Upper lobe of right lung (tissue), 1 donor: ENCODE results near the gene TTC9. TPM values are rescaled to one million over a fixed set of nuclear protein-coding genes. Genes with fewer than 3 reads are reported as not detected.

ENCODE experiments used
- ATAC-seq: fragments of 200-7000 bp; cut with Tn5 transposase; one replicate; pipeline ENCODE4 v1.9.1; 2020; ENCODE audit warnings: mild to moderate bottlenecking, moderate library complexity
- DNase-seq: peaks from one replicate; pipeline ENCODE4 v3.0.0-alpha.2; 2020
- H3K27ac ChIP-seq: fragments of 200-600 bp; one replicate; pipeline ENCODE4 v1.8.0; 2022
- H3K27me3 ChIP-seq: fragments of 200-600 bp; one replicate; pipeline ENCODE4 v1.8.0; 2022; ENCODE audit warnings: mild to moderate bottlenecking
- H3K36me3 ChIP-seq: fragments of 200-600 bp; one replicate; pipeline ENCODE4 v1.8.0; 2022
- H3K4me1 ChIP-seq: fragments of 200-600 bp; one replicate; pipeline ENCODE4 v1.8.0; 2022
- H3K4me3 ChIP-seq: fragments of 200-600 bp; one replicate; pipeline ENCODE4 v1.8.0; 2022; ENCODE audit warnings: mild to moderate bottlenecking
- H3K9me3 ChIP-seq: fragments of 200-600 bp; one replicate; pipeline ENCODE4 v1.8.0; 2022
- intact Hi-C: fragments of 100-400 bp; cut with DNase I; formaldehyde crosslinking; loops from one replicate; pipeline ENCODE4 v1.11.0; 2022
- long read RNA-seq: library from polyadenylated mRNA; unstranded; transcript quantifications from one replicate; pipeline ENCODE4 v2.0.0, GENCODE V29; 2021
- total RNA-seq: library from RNA; stranded (reverse); fragmentation: NEBNext Ultra II Directional; extraction: Animal tissue kit (Norgen Biotek cat#: 25700); gene quantifications from one replicate; pipeline ENCODE4 v1.2.1, GENCODE V29; 2021
- TF ChIP-seq, protein P1 (sequence below): fragments of 200-600 bp; IDR thresholded peaks from one replicate; pipeline ENCODE4 v1.8.0; 2022; ENCODE audit warnings: antibody characterized with exemption
- donor health status: DM: no; HTN: yes; CAD: no; lungs with severe emphysema.

The TTC9 gene
- 6.7 TPM for total RNA-seq
- long read RNA-seq, full-length matches to known transcripts, result 41 of 41 reads
- long read RNA-seq, partial matches to known transcripts, result 0 of 41 reads
- long read RNA-seq, other reads (novel, unspliced or antisense), result 0 of 41 reads

DNA sequence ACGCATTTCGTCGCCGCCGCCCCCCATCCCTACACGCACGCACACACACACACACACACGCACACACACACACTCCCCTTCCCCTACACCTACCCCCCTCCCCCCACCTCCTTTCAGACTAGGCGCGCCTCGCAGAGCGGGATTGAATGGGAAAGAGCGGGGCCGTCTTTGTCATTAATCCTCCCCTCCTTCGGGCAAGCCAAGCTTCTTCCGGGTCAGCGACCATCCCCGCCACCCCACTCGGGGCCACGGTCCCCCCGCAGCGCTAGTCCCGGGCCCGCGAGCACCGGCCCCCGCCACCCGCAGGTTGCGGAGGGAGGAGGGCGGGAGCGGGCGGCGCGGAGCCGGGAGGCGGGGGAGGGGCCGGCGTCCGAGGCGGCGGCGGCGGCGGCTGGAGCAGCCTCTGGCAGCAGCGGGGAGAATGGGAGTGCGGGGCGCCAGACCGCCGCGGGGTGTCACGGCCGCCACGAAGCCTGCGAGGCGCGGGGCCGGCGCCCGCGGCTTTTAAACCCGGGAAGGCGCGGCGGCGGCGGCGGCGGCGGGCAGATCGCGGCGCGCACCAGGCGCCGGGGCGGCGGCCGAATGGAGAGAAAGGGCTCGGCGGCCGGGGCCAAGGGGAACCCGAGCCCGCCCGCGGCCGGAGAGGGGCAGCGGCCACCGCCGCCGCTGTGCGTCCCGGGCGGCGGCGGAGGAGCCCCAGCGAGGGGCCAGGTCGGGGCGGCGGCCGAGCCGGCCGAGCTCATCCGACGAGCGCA is at the start of gene TTC9:
Gene TTC9, plus strand, starts transcription at position 369 of the 755 bp plus-strand sequence. Its CDS starts 214 bp downstream, at position 583.
- ATAC-seq (peak; percentile 77), DNase-seq (peak; percentile 76)
- H3K36me3 ChIP-seq, result no peaks in the 10 kb centered on the region
- peaks cover 24% of the 10 kb centered on the region for H3K4me1 ChIP-seq
- peak within 1 kb of the TSS; percentile 60 for H3K27ac ChIP-seq
- intact Hi-C loops, result no loop called here
- peaks cover 6% of the 10 kb centered on the region for H3K27me3 ChIP-seq
- peak within 1 kb of the TSS; percentile 72 for H3K4me3 ChIP-seq
- no peaks in the 10 kb centered on the region for H3K9me3 ChIP-seq
- TF ChIP-seq, protein P1, sequence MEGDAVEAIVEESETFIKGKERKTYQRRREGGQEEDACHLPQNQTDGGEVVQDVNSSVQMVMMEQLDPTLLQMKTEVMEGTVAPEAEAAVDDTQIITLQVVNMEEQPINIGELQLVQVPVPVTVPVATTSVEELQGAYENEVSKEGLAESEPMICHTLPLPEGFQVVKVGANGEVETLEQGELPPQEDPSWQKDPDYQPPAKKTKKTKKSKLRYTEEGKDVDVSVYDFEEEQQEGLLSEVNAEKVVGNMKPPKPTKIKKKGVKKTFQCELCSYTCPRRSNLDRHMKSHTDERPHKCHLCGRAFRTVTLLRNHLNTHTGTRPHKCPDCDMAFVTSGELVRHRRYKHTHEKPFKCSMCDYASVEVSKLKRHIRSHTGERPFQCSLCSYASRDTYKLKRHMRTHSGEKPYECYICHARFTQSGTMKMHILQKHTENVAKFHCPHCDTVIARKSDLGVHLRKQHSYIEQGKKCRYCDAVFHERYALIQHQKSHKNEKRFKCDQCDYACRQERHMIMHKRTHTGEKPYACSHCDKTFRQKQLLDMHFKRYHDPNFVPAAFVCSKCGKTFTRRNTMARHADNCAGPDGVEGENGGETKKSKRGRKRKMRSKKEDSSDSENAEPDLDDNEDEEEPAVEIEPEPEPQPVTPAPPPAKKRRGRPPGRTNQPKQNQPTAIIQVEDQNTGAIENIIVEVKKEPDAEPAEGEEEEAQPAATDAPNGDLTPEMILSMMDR, result no peak

DNA sequence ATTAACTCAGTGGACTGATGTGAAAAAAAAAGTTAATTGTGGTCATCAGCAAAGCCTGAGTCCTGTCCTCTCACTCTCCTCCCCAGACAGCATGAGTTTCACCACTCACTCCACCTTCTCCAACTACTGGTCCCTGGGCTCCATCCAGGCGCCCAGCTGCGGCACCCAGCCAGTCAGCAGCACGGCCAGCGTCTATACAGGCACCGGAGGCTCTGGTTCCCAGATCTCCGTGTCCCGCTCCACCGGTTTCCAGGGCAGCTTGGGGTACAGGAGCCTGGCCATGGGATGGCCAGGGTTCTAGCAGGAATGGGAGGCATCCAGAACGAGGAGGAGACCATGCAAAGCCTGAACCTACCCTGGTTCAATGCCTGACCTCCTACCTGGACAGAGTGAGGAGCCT is 47.3 kb upstream of the TTC9 start:
- TF ChIP-seq, protein P1, result no peak
- Histone ChIP-seq H3K9me3 (no peaks in the 10 kb centered on the region), H3K27ac (no peak overlapping the region)

DNA sequence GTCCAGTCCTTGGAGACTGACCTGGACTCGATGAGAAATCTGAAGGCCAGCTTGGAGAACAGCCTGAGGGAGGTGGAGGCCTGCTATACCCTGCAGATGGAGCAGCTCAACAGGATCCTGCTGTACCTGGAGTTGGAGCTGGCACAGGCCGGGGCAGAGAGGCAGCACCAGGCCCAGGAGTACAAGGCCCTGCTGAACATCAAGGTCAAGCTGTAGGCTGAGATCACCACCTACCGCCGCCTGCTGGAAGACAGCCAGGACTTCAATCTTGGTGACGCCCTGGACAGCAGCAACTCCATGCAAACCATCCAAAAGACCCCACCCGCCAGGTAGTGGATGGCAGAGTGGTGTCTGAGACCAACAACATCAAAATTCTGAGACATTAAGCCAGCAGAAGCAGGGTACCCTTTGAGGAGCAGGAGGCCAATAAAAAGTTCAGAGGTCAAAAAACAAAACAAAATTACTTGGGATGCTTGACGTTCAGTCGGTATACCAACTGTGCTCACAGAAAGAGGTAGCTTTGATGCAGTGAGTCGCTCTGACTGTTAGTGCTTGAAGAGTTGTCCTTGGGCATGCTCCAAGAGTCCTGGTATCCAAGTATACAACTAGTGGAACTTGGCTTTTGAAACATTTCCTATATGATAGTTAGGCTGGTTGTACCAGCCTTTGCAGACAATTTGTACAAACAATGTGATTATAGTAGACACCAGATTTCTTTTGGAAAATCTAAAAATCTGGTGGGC is 46.1 kb upstream of the TTC9 start:
- Histone ChIP-seq H3K27me3 (no peaks in the 10 kb centered on the region), H3K4me1 (peaks cover 10% of the 10 kb centered on the region), H3K9me3 (no peaks in the 10 kb centered on the region), H3K36me3 (peaks cover 61% of the 10 kb centered on the region), H3K4me3 (no peak overlapping the region), H3K27ac (no peak overlapping the region)
- ATAC-seq (no peak), DNase-seq (no peak)
- TF ChIP-seq, protein P1, result no peak
- intact Hi-C loops, result no loop called here

More for the DNA sequence above, 47.3 kb upstream of the TTC9 start:
- intact Hi-C loops, result no loop called here
- no peak for ATAC-seq
- H3K27me3 ChIP-seq, result no peaks in the 10 kb centered on the region
- no peak overlapping the region for H3K4me3 ChIP-seq
- DNase-seq, result no peak
- H3K4me1 ChIP-seq, result peaks cover 5% of the 10 kb centered on the region
- peaks cover 72% of the 10 kb centered on the region for H3K36me3 ChIP-seq

DNA sequence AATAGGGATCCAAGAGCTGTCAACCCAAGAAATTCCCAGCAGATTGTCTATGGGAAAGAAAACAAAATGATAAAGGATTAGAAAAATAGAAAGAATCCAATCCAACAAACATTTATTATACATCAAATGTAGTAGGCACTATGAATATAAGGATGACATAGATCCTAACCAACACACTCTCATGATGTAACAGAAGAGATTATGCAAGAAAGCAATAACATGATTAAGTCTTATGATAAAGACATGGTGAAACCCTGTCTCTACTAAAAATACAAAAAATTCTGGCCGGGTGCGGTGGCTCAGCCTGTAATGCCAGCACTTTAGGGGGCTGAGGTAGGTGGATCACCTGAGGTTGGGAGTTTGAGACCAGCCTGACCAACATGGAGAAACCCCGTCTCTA is 44.0 kb upstream of the TTC9 start:
- ATAC-seq (no peak), DNase-seq (no peak)
- H3K9me3 ChIP-seq, result no peaks in the 10 kb centered on the region
- H3K4me3 ChIP-seq, result no peak overlapping the region
- intact Hi-C loops, result no loop called here
- H3K4me1 ChIP-seq, result peaks cover 16% of the 10 kb centered on the region
- peaks cover 40% of the 10 kb centered on the region for H3K36me3 ChIP-seq
- TF ChIP-seq, protein P1, result no peak
- no peak overlapping the region for H3K27ac ChIP-seq
- no peaks in the 10 kb centered on the region for H3K27me3 ChIP-seq

DNA sequence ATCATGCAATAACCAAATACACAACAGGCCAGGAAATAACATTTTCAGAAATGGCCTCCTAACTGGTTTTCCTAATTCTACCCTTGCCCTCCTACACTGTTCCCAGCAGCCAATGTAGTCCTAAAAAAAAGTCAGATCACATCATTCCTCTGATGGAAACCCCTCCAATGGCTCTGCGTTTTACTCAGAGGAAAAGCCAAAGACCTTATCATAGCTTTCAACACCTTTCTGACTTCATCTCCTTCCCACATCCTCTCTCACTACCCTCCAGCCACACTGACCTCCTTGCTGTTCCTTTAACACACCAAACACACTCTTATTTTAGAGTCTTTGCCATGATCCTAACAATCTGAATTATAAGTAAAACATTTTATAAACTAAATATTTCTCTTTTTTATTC is 42.4 kb upstream of the TTC9 start:
- no peaks in the 10 kb centered on the region for H3K27me3 ChIP-seq
- H3K4me1 ChIP-seq, result peaks cover 16% of the 10 kb centered on the region
- DNase-seq (no peak), ATAC-seq (no peak)
- intact Hi-C loops, result no loop called here
- peak overlapping the region; percentile 81 for H3K4me3 ChIP-seq
- H3K36me3 ChIP-seq, result peaks cover 23% of the 10 kb centered on the region
- no peak overlapping the region for H3K27ac ChIP-seq
- H3K9me3 ChIP-seq, result no peaks in the 10 kb centered on the region
- TF ChIP-seq, protein P1, result no peak
